ENCODE results near the gene FER1L5.

Gene FER1L5

DNA sequence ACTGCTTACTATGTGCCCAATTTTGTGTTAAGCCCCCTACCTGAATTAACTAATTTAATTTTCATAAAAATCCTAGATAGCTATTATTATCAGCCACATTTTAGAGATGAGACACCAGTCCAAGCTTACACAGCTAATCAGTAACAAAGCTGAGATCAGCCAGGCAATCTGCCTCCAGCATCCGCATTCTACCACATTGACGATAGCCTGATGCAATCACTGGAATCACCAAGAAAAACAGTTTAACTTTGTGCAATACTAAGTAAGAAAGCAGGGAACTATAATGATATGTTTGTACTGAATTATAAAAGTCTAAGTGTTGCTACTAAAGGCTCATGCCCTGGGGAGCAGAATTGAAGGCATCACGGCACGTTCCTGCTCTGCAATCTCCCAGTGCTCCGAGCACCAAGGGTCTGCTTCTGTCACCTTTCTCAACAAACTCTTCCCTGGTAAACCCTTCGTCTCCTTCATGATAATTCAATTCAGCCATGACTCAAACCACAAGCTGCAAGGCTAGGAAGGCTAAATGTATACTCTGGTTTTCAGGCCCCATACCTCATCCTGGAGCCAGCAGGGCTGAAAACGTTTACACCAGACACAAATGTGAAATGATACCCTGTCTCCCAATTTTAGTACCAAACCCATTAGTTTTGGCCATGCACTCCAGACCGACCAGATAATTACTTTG lies 23.8 kb upstream of the FER1L5 start:
- no peak overlapping the region for H3K4me3 ChIP-seq (ENCODE audit: low read depth, low read length)
- DNase-seq (ENCODE audit: low read depth), result peak; percentile 62
- TF ChIP-seq, protein P1, sequence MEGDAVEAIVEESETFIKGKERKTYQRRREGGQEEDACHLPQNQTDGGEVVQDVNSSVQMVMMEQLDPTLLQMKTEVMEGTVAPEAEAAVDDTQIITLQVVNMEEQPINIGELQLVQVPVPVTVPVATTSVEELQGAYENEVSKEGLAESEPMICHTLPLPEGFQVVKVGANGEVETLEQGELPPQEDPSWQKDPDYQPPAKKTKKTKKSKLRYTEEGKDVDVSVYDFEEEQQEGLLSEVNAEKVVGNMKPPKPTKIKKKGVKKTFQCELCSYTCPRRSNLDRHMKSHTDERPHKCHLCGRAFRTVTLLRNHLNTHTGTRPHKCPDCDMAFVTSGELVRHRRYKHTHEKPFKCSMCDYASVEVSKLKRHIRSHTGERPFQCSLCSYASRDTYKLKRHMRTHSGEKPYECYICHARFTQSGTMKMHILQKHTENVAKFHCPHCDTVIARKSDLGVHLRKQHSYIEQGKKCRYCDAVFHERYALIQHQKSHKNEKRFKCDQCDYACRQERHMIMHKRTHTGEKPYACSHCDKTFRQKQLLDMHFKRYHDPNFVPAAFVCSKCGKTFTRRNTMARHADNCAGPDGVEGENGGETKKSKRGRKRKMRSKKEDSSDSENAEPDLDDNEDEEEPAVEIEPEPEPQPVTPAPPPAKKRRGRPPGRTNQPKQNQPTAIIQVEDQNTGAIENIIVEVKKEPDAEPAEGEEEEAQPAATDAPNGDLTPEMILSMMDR (conservative IDR thresholded peaks at IDR 0.05; ENCODE audit: low read depth, low read length), result no peak

DNA sequence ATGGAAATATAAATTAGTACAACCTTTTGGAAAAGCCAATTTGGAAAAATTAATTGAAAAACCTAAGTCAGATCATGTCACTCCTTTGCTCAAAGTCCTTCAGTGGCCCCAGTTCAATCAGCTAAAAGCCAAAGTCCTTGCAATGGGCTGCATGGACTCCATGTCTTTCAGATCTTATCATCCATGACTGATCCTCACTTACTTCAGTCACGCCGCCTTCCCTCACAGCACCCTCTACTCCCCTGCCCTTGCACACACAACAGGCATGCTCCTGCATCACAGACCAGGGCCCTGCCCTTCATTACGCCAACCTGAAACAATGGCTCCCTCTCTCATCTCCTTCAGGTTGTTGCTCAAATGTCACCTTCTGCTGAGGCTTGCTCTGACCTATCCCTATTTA lies 20.0 kb upstream of the FER1L5 start:
- DNase-seq (ENCODE audit: low read depth), result no peak
- H3K4me3 ChIP-seq (ENCODE audit: low read depth, low read length), result no peak overlapping the region
- TF ChIP-seq, protein P1 (conservative IDR thresholded peaks at IDR 0.05; ENCODE audit: low read depth, low read length), result no peak

DNA sequence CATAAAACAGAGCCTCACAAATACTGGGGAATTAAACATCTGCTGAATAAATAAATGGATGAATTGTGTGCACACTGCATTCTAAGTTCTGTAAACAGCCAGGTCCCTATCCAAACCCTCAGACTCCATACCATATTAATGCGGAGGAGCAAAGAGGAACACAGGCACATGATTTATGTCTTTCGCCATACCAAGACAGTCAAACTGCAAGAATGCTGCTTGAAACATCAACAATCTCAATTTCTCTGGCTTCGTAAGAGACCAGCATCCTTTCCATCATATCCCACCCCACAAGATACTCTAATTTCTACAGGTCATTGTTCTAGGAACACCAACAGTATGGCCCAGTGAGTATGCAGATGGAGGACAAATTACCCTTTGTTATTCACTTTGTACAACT lies 19.4 kb upstream of the FER1L5 start:
- peak; percentile 35 for DNase-seq (ENCODE audit: low read depth)
- H3K4me3 ChIP-seq (ENCODE audit: low read depth, low read length), result no peak overlapping the region
- TF ChIP-seq, protein P1 (conservative IDR thresholded peaks at IDR 0.05; ENCODE audit: low read depth, low read length), result no peak

DNA sequence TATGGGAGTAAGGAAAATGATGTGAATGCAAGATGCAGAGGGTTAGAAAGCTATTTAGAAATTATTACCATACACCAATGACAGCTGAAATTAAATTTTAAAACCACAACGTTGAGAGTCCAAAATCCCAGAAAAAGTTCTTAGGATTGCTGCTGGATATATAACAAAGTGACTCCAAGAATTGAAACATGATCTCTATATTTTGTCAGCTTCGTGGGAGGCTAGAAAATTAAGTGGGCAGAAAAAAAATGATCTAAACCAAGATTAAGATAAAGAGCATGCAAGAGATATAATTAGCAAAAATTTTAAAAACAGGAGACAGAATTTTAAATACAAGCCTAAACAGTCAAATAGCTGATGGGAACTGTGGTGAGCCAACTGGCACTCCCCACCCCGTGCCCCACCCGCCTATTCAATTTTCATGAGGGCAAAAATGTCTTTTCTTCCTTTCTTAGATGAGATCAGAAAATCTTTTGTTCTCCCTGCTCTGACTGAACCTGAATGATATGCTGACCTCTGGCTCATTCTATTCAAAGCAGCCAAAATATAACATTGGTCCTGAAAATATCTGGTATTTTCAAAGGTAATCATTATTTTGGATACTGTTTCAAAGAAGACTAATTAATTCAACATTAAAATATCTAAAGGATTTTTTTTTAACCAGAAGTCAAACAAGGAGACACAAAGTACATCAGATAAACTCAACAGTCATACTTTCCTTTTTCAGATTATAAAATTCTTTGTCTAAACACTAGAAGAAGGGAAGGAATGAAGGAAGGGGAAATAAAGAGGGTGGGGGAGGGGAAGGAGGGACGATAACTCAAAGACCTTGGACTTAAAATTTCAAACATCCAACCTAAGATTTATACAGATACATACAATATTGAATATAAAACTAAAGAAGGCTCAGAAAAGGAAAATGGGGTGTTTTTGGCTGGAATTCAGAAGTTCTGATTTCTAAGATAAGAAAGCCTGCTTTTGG lies 16.7 kb upstream of the FER1L5 start:
- TF ChIP-seq, protein P1 (conservative IDR thresholded peaks at IDR 0.05; ENCODE audit: low read depth, low read length), result no peak
- H3K4me3 ChIP-seq (ENCODE audit: low read depth, low read length), result no peak overlapping the region
- DNase-seq (ENCODE audit: low read depth), result no peak

DNA sequence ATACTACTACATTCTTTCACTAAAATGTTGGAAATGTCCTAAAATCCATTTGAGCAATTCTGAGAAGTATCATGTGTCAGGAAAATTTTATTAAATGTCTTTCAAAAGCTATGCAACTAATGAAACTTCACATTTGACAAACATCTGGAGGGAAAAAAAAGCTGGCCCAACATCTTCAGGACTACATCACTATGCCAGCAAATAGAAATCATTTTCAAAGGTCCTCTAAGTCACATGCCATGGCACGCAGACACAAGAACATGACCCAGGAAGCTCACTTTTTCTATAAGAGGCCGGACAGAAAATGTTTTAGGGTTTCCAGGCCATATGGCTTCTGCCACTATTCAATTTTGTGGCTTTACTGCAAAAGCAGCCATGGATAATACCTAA lies 16.0 kb upstream of the FER1L5 start:
- peak; percentile 30 for DNase-seq (ENCODE audit: low read depth)
- TF ChIP-seq, protein P1 (conservative IDR thresholded peaks at IDR 0.05; ENCODE audit: low read depth, low read length), result no peak
- H3K4me3 ChIP-seq (ENCODE audit: low read depth, low read length), result no peak overlapping the region

DNA sequence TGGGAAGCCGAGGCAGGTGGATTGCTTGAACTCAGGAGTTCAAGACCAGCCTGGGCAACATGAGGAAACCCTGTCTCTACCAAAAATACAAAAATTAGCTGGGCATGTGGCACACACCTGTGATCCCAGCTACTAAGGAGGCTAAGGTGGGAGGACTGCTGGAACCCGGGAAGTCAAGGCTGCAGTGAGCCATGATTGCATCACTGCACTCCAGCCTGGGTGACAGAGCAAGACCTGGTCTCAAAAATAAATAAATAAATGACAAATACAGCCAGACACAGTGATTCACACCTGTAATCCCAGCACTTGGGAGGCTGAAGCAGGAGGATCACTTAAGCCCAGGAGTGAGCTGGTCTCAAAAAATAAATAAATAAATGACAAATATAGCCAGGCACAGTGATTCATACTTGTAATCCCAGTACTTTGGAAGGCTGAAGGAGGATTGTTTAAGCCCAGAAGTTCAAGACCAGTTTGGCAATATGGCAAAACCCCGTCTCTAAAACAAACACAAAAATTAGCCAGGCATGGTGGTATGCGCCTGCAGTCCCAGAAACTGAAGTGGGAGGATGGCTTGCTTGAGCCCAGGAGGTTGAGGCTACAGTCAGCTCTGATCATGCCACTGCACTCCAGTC lies 10.6 kb upstream of the FER1L5 start:
- TF ChIP-seq, protein P1 (conservative IDR thresholded peaks at IDR 0.05; ENCODE audit: low read depth, low read length), result no peak
- no peak overlapping the region for H3K4me3 ChIP-seq (ENCODE audit: low read depth, low read length)
- peak; percentile 36 for DNase-seq (ENCODE audit: low read depth)
